Sigmoid colon (tissue), 7 donors: Measurements from ENCODE around the gene SLIT3. TPM values are rescaled to one million over a fixed set of nuclear protein-coding genes. Genes with fewer than 3 reads are reported as not detected.

Experiments used
- DNase-seq: peaks from one replicate; pipeline ENCODE4 v3.0.0-alpha.2; 2019
- H3K27ac ChIP-seq, 4 donors: fragments of 200-600 bp; sonication (generic); one replicate each; pipeline ENCODE4 v1.5.1; 2016 to 2019; ENCODE audit warnings: mild to moderate bottlenecking in 1 of 4
- H3K27me3 ChIP-seq, 3 donors: fragments of 200-600 bp; sonication (generic); one replicate each; pipeline ENCODE4 v1.5.1; 2019; ENCODE audit warnings: mild to moderate bottlenecking in 1 of 3
- H3K36me3 ChIP-seq, 4 donors: fragments of 200-600 bp; sonication (generic); one replicate each; pipeline ENCODE4 v1.5.1; 2016 to 2019
- H3K4me1 ChIP-seq, 4 donors: fragments of 200-600 bp; sonication (generic); one replicate each; pipeline ENCODE4 v1.5.1; 2017 to 2019
- H3K4me3 ChIP-seq, 4 donors: fragments of 200-600 bp; sonication (generic); one replicate each; pipeline ENCODE4 v1.5.1; 2017 to 2019; ENCODE audit warnings: mild to moderate bottlenecking in 2 of 4, moderate library complexity in 1 of 4
- H3K9me3 ChIP-seq, 4 donors: fragments of 200-600 bp in 3 of 4; sonication (generic) in 3 of 4; one replicate each; pipeline versions ENCODE4 v1.5.1 to v1.6.1; 2013 to 2019
- EP300 ChIP-seq, 4 donors: sonication (generic); formaldehyde crosslinking; IDR thresholded peaks; one replicate each; pipeline ENCODE4 v1.6.1; 2017; ENCODE audit warnings: antibody characterized with exemption in 4 of 4
- POLR2A ChIP-seq, 2 donors: fragments of 450-650 bp; IDR thresholded peaks; one replicate each; pipeline ENCODE4 v1.6.1; 2016; ENCODE audit warnings: antibody characterized with exemption in 2 of 2, mild to moderate bottlenecking in 2 of 2, moderate library complexity in 2 of 2
- POLR2AphosphoS5 ChIP-seq, 4 donors: sonication (generic); formaldehyde crosslinking; IDR thresholded peaks; one replicate each; pipeline ENCODE4 v1.6.1; 2017; ENCODE audit warnings: antibody characterized with exemption in 4 of 4
- WGBS, 2 donors: extraction: QIAGEN DNeasy Blood & Tissue Kit; methylation state at CpG; one replicate each; pipeline ENCODE4 v1.1.7; 2013; 5-methylcytosine and 5-hydroxymethylcytosine counted together
- intact Hi-C: fragments of 100-400 bp; cut with DNase I; formaldehyde crosslinking; loops from one replicate; pipeline ENCODE4 v1.15.1; 2023
- polyA plus RNA-seq, 3 donors: library from polyadenylated mRNA; stranded (reverse); fragments of 200-250 nt; gene quantifications; one replicate each; pipeline ENCODE4 v1.2.3, GENCODE V29; 2013
- total RNA-seq, 4 donors: library from RNA; depleted of rRNA; stranded (reverse); fragments of >200 nt; gene quantifications; one replicate each; pipeline ENCODE4 v1.1.0, GENCODE V29; 2016
- TF ChIP-seq, protein P1 (sequence below), 4 experiments: fragments of 450-650 bp in 3 of 4; fragments of 200-600 bp in 1 of 4; IDR thresholded peaks; one replicate each; pipeline ENCODE4 v1.5.1; 2016 to 2019; ENCODE audit warnings: antibody characterized with exemption in 4 of 4, mild to moderate bottlenecking in 3 of 4, moderate library complexity in 2 of 4
- donor health status: healthy with polysubstance abuse.
- donor health status: Bipolar disorder and iron deficiency.
- donor health status: healthy.

The SLIT3 gene
- total and polyA plus RNA-seq, 7 donors, result 0.23 to 46.3 (median 30.0) TPM

DNA sequence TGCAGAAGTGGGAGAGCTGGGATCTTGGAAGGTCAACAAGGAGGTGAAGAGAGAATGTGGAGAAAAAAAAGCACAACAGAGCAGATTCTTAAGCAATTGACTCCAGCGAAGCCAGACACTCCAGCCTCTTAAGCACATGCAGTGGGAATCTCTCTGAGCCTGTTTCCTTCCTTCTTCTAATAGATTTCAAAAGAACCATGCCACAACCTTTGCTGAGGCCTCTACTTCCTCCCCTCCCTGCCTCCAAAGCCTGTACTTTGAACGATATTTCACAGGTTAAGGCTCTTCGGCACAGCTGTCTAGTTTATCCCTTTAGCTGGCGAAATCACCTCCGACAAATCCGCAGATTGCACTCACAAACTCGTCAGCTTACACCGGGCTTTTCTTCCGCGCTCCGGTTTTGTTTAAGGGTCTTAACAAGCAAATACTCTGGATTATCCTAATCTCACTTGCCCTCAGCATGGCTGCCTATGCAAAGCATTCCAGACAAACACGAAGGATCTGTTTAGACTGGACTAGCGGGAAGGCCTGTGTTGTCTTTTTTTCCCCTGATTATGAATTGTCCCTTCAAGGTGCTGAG, 510.2 kb downstream of the SLIT3 start:
- intact Hi-C loops, result no loop called here
- 71 to 78% methylated on average over 13 of the region's 13 CpGs for WGBS, 2 donors
- Histone ChIP-seq H3K27ac (no peak overlapping the region), H3K36me3 (peaks cover 0 to 13% (median 2%) of the 10 kb centered on the region in 4 donors), H3K4me1 (peaks cover 0 to 18% (median 11%) of the 10 kb centered on the region in 4 donors), H3K27me3 (no peaks in the 10 kb centered on the region), H3K4me3 (no peak overlapping the region), H3K9me3 (no peaks in the 10 kb centered on the region)
- TF ChIP-seq POLR2AphosphoS5 (IDR thresholded peaks at IDR 0.05) (no peak), POLR2A (IDR thresholded peaks at IDR 0.05) (no peak), EP300 (IDR thresholded peaks at IDR 0.05) (no peak)
- TF ChIP-seq, protein P1, sequence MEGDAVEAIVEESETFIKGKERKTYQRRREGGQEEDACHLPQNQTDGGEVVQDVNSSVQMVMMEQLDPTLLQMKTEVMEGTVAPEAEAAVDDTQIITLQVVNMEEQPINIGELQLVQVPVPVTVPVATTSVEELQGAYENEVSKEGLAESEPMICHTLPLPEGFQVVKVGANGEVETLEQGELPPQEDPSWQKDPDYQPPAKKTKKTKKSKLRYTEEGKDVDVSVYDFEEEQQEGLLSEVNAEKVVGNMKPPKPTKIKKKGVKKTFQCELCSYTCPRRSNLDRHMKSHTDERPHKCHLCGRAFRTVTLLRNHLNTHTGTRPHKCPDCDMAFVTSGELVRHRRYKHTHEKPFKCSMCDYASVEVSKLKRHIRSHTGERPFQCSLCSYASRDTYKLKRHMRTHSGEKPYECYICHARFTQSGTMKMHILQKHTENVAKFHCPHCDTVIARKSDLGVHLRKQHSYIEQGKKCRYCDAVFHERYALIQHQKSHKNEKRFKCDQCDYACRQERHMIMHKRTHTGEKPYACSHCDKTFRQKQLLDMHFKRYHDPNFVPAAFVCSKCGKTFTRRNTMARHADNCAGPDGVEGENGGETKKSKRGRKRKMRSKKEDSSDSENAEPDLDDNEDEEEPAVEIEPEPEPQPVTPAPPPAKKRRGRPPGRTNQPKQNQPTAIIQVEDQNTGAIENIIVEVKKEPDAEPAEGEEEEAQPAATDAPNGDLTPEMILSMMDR (IDR thresholded peaks at IDR 0.05), result no peak
- DNase-seq, result no peak

- WGBS, 2 donors, result 60 to 71% methylated on average over 5 of the region's 5 CpGs
- Histone ChIP-seq H3K27ac (no peak overlapping the region), H3K4me1 (peaks cover 0 to 15% (median 11%) of the 10 kb centered on the region in 4 donors), H3K9me3 (no peaks in the 10 kb centered on the region), H3K4me3 (no peak overlapping the region), H3K36me3 (peaks cover 0 to 19% (median 2%) of the 10 kb centered on the region in 4 donors), H3K27me3 (no peaks in the 10 kb centered on the region)
- intact Hi-C loops, result no loop called here
- no peak for DNase-seq
- TF ChIP-seq EP300 (IDR thresholded peaks at IDR 0.05) (no peak), POLR2AphosphoS5 (IDR thresholded peaks at IDR 0.05) (no peak), POLR2A (IDR thresholded peaks at IDR 0.05) (no peak)
- TF ChIP-seq, protein P1 (IDR thresholded peaks at IDR 0.05), result no peak
Measured at GRCh38 chr5:168790002-168790635, 510.8 kb downstream of the SLIT3 start.

DNA sequence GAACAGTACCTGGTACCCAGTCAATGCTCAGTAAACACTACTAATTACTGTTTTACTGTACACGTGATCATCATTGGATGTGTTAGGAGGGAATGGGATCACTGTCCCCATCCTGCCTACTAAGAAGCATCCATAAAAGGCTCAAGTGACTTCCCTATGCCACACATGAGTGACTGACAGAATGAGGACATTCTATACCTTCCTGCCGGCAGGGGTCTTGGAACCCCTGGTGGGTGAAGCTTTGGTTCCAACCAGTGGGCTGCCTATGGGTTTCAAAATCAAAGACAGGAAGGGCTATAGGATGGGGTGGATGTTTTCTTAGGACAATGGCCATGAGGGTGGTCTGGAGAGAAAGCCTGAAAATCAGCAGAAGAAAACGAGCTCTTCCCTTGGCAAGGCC, 512.2 kb downstream of the SLIT3 start:
- Histone ChIP-seq H3K36me3 (peaks cover 0 to 32% (median 2%) of the 10 kb centered on the region in 4 donors), H3K4me1 (peaks cover 0 to 5% (median 2%) of the 10 kb centered on the region in 4 donors), H3K9me3 (no peaks in the 10 kb centered on the region), H3K27me3 (no peaks in the 10 kb centered on the region), H3K4me3 (no peak overlapping the region), H3K27ac (no peak overlapping the region)
- TF ChIP-seq, protein P1 (IDR thresholded peaks at IDR 0.05), result no peak
- TF ChIP-seq POLR2AphosphoS5 (IDR thresholded peaks at IDR 0.05) (no peak), POLR2A (IDR thresholded peaks at IDR 0.05) (no peak), EP300 (IDR thresholded peaks at IDR 0.05) (no peak)
- DNase-seq, result no peak
- WGBS, 2 donors, result 66 to 85% methylated on average over 3 of the region's 3 CpGs
- intact Hi-C loops, result no loop called here

GRCh38 chr5:168788107-168788506, 512.8 kb downstream of the SLIT3 start:
- TF ChIP-seq POLR2AphosphoS5 (IDR thresholded peaks at IDR 0.05), result no peak
- TF ChIP-seq POLR2A (IDR thresholded peaks at IDR 0.05), result no peak
- TF ChIP-seq, protein P1 (IDR thresholded peaks at IDR 0.05), result no peak
- TF ChIP-seq EP300 (IDR thresholded peaks at IDR 0.05), result no peak
- Histone ChIP-seq H3K27ac (no peak overlapping the region), H3K4me3 (no peak overlapping the region), H3K36me3 (peaks cover 0 to 39% (median 2%) of the 10 kb centered on the region in 4 donors), H3K27me3 (no peaks in the 10 kb centered on the region), H3K4me1 (no peaks in the 10 kb centered on the region), H3K9me3 (no peaks in the 10 kb centered on the region)
- DNase-seq, result no peak
- WGBS, 2 donors, result 81 to 82% methylated on average over 4 of the region's 4 CpGs
- intact Hi-C loops, result no loop called here
